Hindlimb muscle (tissue), 1 donor: ENCODE measurements around the gene THRAP3. TPM values are rescaled to one million over a fixed set of nuclear protein-coding genes. Genes with fewer than 3 reads are reported as not detected.

Source experiments
- DNase-seq: peaks from one replicate; pipeline ENCODE4 v3.0.0-alpha.2; 2013
- polyA plus RNA-seq: library from polyadenylated mRNA; unstranded; fragments of 120-200 nt; gene quantifications from one replicate; pipeline ENCODE4 v1.2.1, GENCODE V29; 2013; ENCODE audit not compliant: insufficient read length

Gene THRAP3
- polyA plus RNA-seq, 1 donor: 99.8 TPM

GRCh38 chr1:36352910-36353878 lies 129.0 kb downstream of the THRAP3 start:
- no peak for DNase-seq

DNA sequence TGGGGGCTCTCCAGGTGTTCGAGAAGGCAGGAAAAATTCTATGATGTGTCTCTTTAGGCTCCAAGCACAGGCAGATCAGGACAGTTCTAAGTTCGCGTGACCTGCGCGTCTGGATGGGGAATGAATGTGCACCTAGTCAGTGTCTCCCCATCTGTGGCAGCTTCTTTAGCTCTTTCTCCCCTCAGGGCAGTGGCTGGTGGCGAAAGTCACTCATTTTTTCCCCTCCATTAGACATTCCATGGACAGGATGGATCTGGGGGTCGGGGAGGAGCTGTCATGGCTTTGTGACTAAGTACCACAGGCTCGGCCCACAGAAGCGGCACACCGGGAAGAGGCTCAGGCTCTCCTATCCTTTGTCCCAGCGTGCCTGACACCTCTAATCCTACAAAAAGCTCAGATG lies 130.2 kb downstream of the THRAP3 start:
- DNase-seq: no peak

Other genes starting within 250 kb of the THRAP3 start
- gene TEKT2, start 140.3 kb upstream of the THRAP3 start, polyA plus RNA-seq: 0.44 TPM
- gene ADPRS, start 135.6 kb upstream of the THRAP3 start, polyA plus RNA-seq: 28.4 TPM
- 6.9 TPM for gene COL8A2, start 99.2 kb upstream of the THRAP3 start, polyA plus RNA-seq
- 30.3 TPM for gene TRAPPC3, start 75.0 kb upstream of the THRAP3 start, polyA plus RNA-seq
- 161 TPM for gene MAP7D1, start 68.3 kb upstream of the THRAP3 start, polyA plus RNA-seq
- gene SH3D21, start 81.9 kb downstream of the THRAP3 start, polyA plus RNA-seq: 3.4 TPM
- gene EVA1B, start 99.2 kb downstream of the THRAP3 start, polyA plus RNA-seq: 34.8 TPM
- 22.3 TPM for gene STK40, start 161.5 kb downstream of the THRAP3 start, polyA plus RNA-seq
- gene LSM10, start 173.5 kb downstream of the THRAP3 start, polyA plus RNA-seq: 23.5 TPM
- gene OSCP1, start 226.0 kb downstream of the THRAP3 start, polyA plus RNA-seq: 5.4 TPM
- gene MRPS15, start 239.9 kb downstream of the THRAP3 start, polyA plus RNA-seq: 60.5 TPM